ENCODE data around the gene BIRC2.

BIRC2 gene
- 267 reads per million, percentile 95 among the genes with 10 or more reads in this experiment for total RNA-seq

DNA sequence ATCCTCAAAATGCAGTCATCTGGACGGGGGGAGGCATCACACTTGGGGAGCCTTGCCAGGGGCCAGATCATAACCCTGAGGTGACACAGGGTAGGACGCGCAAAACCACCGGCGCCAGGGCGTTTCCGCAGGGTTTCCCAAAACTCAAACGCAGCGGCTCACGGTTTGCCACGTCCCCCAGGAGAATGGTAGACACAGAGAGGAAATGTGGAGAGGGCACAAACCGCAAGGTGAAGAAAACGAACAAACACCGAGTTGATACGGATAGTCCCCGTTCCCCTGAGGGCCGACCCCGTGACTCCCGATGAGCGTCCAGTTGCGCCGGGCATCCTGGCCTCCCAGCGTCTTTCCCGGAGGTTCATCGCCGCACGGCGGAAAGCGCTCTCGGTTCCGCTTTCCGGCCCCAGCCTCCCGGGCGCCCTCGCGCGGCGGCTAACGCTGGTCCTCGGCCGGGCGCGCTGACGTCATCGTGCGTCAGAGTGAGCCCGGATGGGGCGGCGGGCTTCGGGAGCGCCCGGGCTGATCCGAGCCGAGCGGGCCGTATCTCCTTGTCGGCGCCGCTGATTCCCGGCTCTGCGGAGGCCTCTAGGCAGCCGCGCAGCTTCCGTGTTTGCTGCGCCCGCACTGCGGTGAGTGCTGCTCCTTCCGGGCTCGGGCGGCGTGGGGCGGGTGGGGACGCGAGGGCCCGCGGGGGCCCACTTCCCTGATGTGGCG lies at the start of gene BIRC2:
BIRC2 (plus strand) TSS at position 467 of the 714 bp plus-strand sequence. CDS start 2,641 bp downstream, outside the sequence.
- peak; percentile 95 for DNase-seq

DNA sequence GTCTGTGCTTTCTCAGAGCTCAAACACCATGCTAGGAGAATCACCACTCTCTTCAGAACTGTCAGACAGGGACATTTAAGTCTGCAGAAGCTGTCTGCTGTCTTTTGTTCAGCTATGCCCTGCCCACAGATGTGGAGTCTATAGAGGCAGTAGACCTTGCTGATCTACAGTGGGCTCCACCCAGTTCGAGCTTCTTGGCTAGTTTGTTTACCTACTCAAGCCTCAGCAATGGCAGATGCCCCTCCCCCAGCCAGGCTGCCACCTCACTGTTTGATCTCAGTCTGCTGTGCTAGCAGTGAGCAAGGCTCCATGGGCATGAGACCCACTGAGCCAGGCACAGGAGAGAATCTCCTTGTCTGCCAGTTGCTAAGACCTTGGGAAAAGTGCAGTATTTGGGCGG lies 46.2 kb upstream of the BIRC2 start:
- peak; percentile 61 for DNase-seq

DNA sequence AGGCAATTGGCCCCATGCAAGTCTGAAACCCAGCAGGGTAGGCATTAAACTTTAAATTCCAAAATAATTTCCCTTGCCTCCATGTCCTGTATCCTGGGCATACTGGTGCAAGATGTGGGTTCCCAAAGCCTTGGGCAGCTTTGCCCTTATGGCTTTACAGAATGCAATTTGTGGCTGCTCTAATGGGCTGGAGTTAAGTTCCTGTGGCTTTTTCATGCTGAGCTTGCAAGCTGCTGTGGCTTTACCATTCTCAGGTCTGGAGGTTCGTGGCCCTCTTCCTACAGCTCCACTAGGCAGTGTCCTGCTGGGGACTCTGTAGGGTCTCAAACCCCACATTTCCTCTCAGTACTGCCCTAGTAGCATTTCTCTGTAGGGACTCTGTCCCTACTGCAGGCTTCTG lies 44.8 kb upstream of the BIRC2 start:
- DNase-seq, result no peak

DNA sequence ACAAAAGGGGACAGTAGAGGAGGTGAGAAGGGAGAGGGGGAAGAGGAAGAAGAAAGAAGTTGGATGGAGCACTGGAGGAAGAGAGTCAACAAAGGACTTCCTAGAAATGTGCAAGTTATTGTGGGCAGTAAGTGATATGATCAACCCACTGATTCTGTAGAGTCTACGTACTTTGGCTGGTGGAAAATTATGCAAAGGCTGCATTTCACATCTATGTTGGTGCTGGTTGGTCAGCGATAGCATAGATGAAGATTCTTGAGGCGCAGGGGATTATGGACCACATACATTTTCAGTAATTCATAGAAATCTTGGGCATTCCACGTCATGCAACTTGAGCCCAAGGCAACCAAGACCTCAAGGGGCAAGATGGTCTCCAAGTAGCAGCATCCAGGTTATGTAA lies 42.3 kb upstream of the BIRC2 start:
- DNase-seq, result no peak

DNA sequence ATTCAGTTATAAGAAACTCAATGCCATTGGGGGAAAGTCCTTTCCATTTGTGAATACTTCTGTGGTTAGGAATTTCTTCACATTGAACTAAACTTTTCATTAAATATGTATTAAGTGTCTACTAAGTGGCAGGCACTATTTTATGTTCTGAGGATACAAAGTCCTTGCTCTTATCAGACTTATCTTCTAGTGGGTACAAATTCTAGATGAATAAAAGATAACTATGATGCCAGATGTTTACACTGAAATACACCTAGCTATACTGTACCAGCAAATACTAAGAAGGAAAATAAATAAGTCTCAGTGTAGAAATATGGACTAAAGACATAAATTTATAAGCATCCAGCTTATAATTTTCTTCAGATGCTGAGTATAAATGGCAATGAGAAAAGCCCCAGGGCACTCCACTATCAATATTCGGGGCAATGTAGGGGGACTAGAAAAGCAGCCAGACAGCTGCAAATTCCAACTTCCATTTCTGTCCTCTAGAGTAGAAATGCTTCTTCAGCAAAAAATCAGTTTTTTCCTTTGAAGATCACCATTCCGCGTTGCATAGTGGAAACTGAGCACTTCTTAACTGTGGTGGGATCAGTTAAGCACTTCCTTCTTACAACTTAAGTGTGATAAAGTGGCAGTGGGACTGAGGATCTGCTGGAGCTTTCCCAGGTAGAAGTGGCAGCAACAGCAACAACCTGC lies 41.5 kb upstream of the BIRC2 start:
- no peak for DNase-seq

DNA sequence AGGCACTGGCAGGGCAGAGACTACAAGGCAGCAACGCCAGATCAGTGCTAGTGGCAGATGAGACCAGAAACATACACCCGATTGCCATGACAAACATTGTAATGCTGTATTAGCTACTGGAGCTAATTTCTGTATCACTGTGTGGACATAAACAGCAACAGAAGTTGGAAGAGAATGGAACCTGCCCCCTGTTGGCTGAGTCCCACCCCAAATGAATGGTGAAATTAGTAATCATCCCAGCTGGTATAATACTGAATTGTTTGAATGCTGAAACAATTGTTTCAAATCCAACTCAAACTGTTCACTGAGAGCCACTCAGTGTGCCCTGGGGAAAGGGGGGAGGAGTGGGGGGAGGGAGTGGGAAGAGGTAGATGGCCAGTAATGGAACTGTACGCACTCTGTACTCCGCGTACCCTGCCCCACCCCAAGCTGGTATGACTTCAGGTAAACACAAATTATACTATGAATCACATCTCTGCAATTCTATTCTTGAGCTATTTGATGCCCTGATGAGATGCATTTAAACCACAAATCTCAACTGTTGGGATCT lies 40.9 kb upstream of the BIRC2 start:
- no peak for DNase-seq

DNA sequence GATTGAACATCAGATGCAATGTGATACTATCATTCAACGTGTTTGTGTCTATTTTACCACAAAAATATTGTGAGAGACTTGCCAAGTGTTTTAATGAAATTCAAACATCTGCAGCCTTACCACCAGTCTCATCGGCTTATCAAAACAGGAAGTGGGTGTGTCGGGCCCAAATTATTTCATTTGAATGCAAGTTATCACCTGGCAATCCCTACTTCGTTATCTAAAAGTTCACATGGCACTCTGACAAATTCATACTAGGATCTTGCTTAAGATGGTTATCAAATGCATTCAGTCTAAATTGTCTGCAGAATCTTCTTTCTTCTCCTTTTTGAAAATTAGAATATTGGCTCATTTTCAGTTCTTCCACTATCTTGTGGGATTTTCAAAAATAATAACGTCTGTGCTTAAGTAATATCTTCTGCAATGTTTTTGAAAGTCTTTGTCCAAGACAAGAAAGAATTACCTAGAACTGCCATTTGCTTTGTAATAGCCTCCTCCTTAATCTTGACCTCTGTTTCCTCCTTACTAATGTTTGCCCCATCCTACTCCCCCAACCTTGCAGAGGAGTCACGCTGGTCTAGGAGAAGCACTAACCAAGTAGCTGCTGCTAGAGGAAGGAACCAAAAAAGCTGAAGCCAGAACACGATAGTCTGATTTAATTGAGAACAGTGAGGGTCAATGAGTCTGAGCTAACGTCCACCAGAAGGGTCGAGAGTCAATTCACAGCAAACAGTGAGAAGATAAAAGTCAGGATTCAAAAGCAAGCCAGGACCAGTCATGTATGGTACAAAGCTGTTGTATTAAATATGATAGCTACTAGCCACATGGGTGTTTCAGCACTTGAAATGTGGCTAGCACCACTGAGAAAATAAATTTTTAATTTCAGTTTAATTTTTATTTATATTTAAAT lies 39.9 kb upstream of the BIRC2 start:
- DNase-seq, result peak; percentile 56

DNA sequence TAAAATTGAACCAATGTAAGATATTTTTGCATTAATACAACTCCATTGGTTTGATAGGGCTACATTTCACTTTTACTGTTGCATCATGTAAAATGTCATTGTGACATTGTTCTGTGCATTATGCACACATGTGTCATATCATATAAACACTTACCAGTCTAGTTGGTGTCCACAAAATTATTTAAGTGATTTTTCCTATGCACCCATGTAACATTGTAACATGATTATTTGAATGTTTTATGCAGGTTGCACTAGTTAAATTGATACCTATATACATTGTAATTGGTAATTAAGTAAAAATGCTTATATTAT lies 39.3 kb upstream of the BIRC2 start:
- DNase-seq, result no peak

DNA sequence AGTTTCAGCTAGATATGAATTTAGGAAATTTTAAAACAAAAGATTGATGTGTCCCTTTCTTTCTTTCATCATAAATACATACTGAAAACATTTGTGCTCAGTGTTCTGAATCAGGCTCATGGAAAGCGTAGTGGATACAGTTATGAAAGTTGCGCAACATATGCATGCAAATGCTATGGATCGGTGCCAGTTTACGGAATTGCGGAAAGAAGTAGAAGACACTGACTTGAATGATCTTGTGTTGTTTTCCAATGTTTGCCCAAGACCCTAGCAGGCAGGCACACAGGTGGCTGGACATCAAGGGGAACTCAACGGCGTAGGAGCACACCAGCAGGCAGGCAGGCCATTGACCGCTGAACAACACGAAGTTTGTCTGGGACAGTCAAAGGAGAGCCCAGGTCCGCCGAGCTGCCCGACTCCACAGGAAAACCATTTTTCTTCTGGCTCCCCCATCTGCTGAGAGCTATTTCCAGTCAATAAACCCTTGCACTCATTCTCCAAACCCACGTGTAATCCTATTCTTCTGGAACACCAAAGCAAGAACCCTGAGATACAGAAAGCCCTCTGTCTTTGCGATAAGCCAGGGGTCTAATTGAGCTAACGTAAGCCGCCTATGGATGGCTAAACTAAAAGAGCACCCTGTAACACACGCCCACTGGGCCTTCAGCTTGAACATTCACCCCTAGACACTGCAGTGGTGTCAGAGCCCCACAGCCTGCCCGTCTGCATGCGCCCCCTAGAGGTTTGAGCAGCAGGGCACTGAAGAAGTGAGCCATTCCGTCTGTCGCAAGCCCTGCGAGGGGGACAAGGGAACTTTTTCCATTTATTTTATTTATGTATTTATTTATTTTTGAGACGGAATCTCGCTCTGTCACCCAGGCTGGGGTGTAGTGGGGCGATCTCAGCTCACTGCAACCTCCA lies 37.1 kb upstream of the BIRC2 start:
- no peak for DNase-seq

DNA sequence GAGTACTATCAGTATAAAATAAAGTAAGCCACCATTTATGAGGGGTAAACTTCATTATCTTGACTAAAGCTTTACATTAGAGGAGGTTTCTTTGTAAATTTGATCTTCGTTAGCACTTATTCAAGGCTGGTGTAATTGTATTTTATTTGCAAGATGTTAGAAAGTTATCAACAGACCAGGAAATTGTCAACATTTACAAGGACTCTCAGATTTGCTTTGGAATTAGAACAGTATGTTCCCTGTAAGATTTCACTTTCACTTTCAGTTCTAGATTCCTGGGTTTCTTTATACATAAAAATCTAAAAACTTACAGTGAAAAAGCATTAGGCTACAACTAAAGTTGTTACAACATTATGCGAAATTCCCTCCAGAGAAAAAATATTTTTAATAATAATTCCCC lies 34.3 kb upstream of the BIRC2 start:
- DNase-seq, result no peak

DNA sequence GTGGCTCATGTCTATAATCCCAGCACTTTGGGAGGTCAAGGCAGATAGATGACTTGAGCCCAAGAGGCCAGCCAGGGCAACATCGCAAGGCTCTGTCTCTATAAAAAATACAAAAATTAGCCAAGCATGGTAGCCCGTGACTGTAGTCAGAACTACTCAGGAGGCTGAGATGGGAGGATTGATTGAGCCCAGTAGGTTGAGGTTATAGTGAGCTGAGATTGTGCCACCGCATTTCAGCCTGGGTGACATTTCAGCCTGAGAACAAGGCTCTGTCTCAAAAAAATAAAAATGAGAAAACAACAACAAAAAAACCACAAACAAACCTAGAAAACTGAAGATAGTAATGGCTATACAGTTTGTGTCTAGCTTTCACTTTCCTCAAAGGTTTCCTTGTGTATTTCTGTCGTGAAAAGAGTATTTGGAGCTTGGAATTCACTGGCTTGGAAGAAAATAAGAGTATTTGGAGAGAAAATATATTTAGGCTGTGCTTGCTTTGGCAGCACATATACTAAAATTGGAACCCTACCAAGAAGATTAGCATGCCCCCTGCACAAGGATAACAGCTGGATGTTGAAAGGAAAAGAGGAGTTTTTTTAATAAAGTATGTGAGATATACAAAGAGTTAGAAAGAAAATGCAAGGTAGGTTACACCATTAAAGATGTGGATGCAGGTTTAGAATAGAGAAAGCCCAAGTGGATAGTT lies 33.6 kb upstream of the BIRC2 start:
- no peak for DNase-seq

DNA sequence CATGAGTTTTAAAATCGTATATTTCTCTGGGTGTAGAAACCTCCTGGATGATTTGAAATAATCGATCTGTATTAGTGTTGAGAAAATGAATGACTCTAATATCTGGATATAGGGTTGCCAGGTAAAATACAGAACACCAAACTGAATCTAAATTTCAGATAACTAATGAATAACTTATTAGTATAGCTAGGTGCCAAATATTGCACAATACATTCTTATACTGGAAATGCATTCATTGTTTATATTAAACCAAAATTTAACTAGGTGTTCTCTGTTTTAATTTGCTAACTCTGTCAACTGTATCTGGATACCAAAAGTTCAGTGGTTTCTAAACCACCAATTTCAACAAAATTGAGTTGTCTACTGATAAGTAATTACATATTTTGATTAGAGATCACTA lies 32.2 kb upstream of the BIRC2 start:
- no peak for DNase-seq

DNA sequence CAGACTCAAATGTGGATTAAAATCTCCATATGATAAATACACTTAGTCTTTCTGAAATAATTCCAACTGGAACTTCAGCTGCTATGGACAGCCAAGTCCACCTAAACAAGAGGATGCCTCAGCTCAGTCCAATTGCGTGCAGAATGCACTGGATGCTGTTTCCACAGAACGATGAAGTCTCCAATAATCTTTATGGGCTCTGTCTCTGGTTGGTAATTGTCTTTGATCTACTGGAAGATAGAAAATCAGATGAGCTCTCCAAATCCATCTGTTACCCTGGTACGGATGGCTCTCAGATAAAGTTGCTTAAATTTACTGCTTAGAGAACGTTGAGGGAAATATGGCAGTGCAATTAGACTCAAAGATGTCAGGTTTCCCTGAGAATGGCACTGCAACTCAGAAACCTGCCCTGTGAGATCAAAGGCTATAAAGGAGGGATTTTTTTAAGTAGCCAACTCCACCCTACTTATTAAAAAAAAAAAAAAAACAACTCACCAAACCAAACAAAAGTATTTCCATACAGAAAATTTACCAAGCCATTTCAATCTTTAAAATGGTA lies 30.6 kb upstream of the BIRC2 start:
- no peak for DNase-seq

DNA sequence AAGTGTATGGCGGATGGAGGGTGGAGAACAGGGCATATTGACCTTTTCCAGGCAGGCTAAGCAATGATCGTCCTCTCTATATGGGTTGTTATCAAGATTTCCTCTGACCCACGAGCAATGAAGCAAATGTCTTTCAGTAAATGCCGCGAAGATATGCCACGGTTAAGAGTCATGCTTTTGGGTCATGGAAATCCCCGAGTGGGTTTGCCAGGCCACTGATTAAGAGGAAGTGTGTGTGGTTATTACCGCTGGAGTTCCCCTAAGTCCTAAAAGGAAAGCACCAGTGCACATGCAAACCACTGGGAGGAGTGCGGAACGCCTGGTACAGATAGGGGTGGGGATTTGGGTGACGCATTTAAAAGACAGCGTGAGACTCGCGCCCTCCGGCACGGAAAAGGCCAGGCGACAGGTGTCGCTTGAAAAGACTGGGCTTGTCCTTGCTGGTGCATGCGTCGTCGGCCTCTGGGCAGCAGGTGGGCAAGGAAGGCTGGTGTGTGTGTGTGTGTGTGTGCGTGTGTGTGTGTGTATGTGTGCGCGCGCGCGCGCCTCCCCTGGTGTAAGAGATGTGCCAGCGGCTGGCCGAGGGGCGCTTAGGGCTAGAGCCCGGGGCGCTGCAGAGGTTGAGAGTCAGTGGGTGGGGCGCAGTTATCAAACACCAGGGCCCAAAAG lies 29.8 kb upstream of the BIRC2 start, which contains the start of gene BIRC3:
BIRC3 (plus strand) TSS at position 386 of the 669 bp plus-strand sequence. CDS start 7,026 bp downstream, outside the sequence.
- DNase-seq, result peak; percentile 91

DNA sequence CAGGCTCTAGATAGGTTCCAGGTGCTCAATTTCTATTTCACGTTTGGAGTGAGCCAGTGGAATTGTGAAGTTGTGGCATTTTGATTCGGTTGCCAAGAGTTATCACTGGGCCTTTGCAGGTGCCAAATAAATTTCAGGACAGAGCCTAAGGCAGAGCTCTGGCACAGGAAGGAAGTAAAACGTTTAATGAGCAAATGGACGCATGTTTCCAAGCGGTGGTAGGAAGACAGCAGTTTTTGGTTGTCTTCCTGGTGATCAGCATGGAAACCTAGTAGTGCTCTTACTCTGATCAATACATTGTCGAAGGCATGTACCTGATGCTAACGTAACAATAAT lies 29.3 kb upstream of the BIRC2 start:
- no peak for DNase-seq

DNA sequence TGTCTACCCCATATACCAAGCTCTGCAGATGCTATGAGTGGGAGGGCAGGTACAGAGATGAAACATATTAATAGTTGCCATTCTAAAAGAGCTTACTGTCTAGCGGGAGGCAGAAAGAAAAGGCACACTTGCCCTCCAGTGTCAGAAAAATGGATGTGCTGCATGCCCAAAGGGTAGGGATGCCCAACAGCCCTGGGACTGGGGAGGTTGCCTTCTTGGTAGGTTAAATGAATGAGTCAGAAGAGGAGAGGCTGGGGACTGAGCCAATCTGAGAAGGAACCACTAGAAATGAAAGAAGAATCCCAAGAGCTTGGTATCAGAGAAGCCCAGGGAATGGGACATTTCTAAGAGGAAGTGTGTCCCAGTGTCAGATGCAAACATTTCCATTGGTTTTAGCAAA lies 28.5 kb upstream of the BIRC2 start:
- DNase-seq, result peak; percentile 55

DNA sequence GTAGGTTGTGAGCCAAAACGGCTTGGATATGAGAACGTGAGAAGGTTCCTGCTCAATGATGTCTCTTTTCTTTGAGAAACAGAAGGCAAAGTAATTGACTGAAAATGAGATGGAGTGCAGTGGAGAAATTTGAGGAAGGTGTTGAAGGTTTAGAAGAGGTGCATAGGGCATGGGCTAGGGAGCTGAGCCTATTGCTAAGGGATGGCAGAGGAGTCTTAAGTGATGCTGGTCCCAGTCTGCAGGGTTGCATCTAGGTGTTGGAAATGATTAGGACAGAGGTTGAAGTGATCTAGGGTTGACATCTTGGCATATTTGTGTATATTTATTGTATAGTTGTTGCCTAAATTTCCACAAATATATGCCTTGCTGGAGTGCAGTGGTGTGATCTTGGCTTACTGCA lies 27.5 kb upstream of the BIRC2 start:
- DNase-seq, result no peak

DNA sequence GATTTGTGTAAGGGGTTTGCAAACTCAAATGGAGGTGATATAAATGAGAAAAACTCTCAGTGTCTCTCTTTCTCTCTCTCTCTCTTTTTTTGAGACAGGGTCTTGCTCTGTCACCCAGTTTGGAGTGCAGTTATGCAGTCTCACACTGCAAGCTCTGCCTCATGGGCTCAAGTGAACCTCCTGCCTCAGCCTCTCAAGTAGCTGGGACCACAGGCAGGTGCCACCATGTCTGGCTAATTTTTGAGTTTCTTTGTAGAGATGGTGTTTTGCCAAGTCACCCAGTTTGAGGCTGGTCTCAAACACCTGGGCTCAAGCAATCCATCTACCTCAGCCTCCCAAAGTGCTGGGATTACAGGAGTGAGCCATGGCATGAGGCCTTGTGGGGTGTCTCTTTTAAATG lies 26.8 kb upstream of the BIRC2 start:
- DNase-seq, result no peak

DNA sequence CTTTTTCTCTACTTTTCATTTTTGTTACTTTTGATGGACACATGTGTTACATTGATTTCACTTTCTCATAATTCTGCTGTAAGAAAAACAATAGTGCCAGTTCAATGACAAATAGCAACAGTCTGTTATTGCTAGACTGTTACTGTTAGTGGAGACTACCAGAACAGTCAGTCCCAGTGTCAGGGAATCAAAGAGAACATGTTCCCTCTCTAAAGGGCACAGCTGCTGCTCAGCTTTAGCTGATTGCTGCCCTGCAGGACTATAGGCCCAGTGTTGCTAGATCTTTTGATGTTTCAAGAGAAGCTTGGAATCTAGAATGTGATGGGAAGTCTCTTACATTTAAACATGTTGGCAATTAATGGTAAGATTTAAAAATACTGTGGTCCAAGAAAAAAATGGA lies 26.3 kb upstream of the BIRC2 start:
- DNase-seq, result no peak

DNA sequence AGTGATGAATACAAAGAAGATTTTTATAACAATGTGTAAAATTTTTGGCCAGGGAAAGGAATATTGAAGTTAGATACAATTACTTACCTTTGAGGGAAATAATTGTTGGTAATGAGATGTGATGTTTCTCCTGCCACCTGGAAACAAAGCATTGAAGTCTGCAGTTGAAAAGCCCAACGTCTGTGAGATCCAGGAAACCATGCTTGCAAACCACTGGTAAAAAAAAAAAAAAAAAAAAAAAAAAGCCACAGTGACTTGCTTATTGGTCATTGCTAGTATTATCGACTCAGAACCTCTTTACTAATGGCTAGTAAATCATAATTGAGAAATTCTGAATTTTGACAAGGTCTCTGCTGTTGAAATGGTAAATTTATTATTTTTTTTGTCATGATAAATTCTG lies 24.5 kb upstream of the BIRC2 start:
- no peak for DNase-seq

Measured in effector CD4-positive, alpha-beta T cell (primary cell).